ENCODE results near the gene YIPF2.

YIPF2 gene

DNA sequence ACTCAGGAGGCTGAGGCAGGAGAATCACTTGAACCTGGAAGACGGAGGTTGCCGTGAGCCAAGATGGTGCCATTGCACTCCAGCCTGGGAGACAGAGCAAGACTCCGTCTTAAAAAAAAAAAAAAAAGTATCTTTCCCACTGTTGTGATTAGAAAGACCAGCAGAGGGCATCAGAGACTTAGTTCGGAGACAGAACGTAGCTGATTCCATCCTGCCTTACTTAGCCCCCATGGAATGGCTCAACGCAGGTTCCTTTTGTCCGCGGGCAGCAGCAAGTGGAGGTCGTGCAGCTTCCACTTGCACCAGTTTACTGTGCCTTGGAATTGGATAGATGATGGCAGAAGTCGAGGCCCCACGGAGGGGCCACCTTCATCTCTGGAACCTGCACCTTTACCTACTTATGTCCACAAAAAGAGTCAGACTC, 8.2 kb upstream of the YIPF2 start:
- DNase-seq: peak; percentile 65

GRCh38 chr19:10935371-10936059, 7.1 kb upstream of the YIPF2 start:
- no peak for DNase-seq

GRCh38 chr19:10929402-10929794, 959 bp upstream of the YIPF2 start:
- no peak for DNase-seq

GRCh38 chr19:10927730-10928562, 493 bp downstream of the YIPF2 start:
- no peak for DNase-seq

- DNase-seq: no peak
Observed at GRCh38 chr19:10924597-10924996, 3.8 kb downstream of the YIPF2 start.

- no peak for DNase-seq
Observed at GRCh38 chr19:10923260-10924112, 5.0 kb downstream of the YIPF2 start.

- no peak for DNase-seq
Observed at GRCh38 chr19:10922638-10923014, 5.8 kb downstream of the YIPF2 start.

DNA sequence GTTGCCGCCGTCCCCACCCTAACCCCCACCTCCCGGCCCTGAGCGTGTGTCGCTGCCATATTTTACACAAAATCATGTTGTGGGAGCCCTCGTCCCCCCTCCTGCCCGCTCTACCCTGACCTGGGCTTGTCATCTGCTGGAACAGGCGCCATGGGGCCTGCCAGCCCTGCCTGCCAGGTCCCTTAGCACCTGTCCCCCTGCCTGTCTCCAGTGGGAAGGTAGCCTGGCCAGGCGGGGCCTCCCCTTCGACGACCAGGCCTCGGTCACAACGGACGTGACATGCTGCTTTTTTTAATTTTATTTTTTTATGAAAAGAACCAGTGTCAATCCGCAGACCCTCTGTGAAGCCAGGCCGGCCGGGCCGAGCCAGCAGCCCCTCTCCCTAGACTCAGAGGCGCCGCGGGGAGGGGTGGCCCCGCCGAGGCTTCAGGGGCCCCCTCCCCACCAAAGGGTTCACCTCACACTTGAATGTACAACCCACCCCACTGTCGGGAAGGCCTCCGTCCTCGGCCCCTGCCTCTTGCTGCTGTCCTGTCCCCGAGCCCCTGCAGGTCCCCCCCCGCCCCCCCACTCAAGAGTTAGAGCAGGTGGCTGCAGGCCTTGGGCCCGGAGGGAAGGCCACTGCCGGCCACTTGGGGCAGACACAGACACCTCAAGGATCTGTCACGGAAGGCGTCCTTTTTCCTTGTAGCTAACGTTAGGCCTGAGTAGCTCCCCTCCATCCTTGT, 6.4 kb downstream of the YIPF2 start:
- no peak for DNase-seq

DNA sequence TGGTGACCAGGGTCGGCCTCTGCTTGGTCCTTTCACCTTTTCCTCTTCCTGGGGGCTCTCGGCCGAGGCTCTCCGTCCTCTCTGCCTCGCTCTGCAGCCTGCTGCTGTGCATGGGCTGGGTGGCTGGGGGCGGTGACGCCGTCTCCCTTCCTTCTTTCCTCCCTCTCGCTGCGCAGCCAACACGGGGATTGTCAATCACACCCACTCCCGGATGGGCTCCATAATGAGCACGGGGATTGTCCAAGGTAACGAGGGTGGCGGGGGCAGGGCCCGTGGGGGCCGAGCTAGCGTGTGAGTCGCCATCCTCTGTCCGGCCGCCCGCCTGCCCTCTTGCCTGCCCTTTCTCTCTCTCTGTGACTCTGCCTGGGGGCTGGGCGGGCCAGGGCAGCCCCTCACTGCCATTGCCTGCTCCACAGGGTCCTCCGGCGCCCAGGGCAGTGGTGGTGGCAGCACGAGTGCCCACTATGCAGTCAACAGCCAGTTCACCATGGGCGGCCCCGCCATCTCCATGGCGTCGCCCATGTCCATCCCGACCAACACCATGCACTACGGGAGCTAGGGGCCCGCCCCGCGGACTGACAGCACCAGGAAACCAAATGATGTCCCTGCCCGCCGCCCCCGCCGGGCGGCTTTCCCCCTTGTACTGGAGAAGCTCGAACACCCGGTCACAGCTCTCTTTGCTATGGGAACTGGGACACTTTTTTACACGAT, 7.1 kb downstream of the YIPF2 start:
- no peak for DNase-seq

DNA sequence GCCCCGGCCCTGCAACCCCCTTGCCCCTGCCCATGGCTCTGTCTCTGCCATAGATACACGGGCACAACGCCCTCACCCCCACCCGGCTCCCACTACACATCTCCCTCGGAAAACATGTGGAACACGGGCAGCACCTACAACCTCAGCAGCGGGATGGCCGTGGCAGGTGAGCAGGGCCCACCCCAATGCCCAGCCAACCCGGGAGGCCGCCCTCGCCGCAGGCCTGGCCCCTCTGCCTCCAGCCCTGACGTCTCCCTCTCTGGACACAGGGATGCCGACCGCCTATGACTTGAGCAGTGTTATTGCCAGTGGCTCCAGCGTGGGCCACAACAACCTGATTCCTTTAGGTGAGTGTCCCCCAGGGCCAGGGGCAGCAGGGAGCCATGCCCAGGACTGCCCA, 7.7 kb downstream of the YIPF2 start:
- DNase-seq: no peak

- no peak for DNase-seq
Observed at GRCh38 chr19:10920288-10920655, 8.2 kb downstream of the YIPF2 start.

GRCh38 chr19:10919352-10920287, 8.8 kb downstream of the YIPF2 start:
- peak; percentile 74 for DNase-seq

GRCh38 chr19:10918359-10918758, 10.1 kb downstream of the YIPF2 start:
- DNase-seq: no peak

GRCh38 chr19:10916602-10917001, 11.8 kb downstream of the YIPF2 start:
- DNase-seq: no peak

GRCh38 chr19:10915130-10916091, 13.0 kb downstream of the YIPF2 start:
- DNase-seq: no peak

DNA sequence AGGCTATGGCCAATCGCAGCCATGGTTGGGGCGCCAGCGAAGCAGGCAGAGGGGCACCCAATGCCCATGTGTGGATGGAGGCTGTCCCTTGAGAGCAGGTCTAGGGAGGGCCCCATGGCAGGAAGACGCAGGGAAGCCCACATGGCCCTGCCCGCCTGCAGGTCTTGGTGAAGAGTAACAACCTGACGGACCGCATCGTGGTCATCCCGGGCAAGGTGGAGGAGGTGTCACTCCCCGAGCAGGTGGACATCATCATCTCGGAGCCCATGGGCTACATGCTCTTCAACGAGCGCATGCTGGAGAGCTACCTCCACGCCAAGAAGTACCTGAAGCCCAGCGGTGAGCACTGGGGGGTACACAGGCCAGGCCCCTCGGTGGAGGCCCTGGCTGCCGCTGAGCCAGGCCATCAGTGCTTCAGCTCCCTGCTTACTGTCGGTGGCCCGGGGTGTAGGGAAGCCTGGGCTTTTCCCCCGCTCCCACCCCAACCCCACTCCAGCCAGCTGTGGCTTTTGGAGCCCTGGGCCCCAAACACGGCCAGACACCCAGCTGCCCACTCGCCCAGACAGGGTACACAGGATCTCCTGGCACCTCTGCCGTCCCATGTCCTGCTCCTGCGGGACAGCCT, 14.6 kb downstream of the YIPF2 start:
- no peak for DNase-seq

DNA sequence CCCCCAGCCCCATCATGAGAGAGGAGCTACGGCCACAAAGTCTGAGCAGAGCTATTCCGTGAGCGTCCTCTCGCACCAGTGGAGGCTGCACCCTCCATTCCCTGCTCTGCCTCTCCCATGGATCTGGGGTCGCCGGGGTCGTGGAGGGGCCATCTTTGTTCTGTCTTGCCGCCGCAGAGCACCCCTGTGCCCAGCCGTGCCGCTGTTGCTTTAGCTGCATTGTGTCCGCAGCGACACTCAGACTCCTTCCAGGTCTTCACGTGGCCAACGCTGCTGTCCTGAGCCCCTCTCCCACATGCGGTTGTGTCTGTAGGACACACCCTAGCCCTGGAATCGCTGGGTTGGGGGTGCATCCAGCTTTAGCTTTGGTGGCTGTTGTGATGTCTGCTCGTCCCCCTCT, 15.8 kb downstream of the YIPF2 start:
- DNase-seq: no peak

GRCh38 chr19:10911579-10912363, 16.7 kb downstream of the YIPF2 start:
- no peak for DNase-seq

Data from NCI-H2107 (cell line).